GM18498 (cell line): Measurements from ENCODE around the gene PRC1.

Source experiments
- ATAC-seq: cut with Tn5 transposase; IDR thresholded peaks from one replicate; pipeline ENCODE4 v1.9.1; 2021; ENCODE audit warnings: mild to moderate bottlenecking, moderate library complexity; ENCODE audit not compliant: unreplicated experiment

The PRC1 gene

DNA sequence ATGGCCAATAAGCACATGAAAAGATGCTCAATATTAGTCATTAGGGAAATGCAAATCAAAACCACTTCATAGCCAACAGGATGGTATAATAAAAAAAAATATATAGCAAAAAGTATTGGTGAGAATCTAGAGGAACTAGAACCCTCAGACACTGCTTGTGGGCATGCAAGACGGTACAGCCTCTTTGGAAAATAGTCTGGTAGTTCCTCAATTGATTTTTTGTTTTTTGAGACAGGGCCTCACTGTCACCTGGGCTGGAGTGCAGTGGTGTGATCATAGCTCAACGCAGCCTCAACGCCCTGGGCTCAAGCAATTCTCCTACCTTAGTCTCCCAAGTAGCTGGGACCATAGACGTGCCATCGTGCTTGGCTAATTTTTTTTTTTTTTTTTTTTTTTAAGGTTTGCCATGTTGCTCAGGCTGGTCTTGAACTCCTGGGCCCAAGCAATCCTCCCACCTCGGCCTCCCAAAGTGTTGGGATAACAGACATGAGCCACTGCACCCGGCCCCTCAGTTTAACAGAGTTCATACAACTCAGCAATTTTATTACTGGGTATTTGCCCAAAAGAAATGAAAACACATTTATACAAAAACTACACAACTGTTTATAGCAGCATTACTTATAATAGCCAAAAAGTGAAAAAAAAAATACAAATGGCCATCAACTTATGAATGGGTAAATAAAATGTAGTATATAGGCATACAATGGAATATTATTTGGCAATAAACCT lies 5.1 kb downstream of the PRC1 start:
- ATAC-seq, result no peak

- no peak for ATAC-seq
Observed at GRCh38 chr15:90988296-90988695, 6.0 kb downstream of the PRC1 start.

DNA sequence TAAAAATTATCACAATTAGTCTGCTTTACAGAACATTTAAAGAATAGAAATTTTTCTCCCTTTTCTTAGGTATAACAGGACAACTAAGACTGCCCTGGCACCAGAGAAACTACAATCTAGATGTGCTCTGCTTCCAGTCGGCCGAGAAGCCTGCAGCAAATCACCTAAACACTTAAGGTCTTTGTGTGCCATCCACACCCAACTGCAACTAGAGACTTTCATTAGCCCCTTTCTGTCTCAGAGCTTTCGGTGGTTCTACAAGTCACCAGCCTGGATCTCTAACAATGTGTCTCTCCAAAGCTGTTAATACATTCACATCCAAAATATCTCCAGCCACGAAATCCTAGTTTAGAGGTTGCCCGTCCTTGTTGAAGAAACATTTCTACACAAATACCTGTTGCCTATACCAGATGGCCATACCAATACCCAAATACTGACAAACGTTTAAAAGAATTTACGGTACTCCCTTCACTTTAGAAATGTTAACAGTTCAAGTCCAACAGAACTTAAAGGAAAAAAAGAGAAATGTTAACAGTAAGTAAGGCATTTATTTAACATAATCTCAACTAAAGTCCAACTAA lies 6.7 kb downstream of the PRC1 start:
- no peak for ATAC-seq

GRCh38 chr15:90986790-90987507 lies 7.4 kb downstream of the PRC1 start:
- ATAC-seq, result peak; percentile 67

GRCh38 chr15:90982135-90982534 lies 12.2 kb downstream of the PRC1 start:
- peak; percentile 35 for ATAC-seq

GRCh38 chr15:90981681-90982080 lies 12.7 kb downstream of the PRC1 start:
- ATAC-seq, result peak; percentile 83

DNA sequence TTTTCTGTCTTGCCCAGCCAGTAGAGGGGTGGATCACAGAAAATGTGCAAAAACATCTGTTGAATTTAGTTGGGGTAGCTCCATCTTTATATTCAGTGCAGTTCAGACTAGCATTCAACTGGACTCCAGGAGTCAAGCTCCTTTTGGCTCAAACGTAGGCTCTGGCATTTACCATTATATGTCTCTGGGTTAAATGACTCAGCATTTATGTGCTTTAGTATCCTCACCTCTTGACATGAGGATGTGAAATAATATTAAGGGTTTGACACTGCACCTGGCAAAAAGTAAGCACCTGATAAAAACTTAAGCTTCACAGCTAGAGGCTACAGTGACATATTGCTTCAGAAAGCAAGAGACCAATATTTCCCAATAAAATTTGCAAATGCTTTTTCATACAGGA lies 14.8 kb downstream of the PRC1 start:
- no peak for ATAC-seq

DNA sequence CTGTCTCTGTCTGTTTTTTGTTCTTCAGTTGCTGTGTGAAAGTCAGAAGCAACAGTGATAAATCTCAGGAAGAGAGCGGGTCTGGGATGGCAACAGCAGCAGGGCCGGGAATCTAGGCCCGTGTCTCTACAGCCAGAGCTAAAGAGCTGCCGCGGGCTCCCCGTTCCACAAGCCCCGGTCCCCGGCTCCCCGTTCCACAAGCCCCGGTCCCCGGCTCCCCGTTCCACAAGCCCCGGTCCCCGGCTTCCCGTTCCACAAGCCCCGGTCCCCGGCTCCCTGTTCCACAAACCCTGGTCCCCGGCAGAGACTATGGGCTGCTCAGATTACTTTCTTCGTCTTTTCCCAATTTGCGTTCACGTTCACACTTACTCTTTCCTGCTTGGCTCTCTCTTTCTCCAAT lies 20.1 kb downstream of the PRC1 start:
- no peak for ATAC-seq

- no peak for ATAC-seq
Observed at GRCh38 chr15:90972133-90972532, 22.2 kb downstream of the PRC1 start.

DNA sequence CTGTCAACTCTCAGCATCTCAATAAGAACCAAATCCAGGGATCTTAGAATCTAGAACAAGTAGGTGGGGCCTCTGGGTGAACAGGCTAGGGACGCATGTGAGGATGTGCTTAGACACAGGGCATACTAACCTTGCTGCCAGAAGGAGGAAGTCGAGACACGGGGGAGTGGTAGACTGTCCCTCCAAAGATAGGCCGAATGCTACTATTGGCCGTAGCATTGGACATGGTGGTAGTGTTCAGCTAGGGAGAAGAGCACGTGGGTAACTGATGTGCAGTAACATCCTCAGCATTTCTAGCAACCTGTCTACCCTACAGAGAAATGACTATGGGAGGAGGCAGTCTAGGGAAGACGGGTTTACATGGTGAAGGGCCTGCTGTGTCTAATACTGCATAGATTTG lies 24.1 kb downstream of the PRC1 start:
- ATAC-seq, result no peak

DNA sequence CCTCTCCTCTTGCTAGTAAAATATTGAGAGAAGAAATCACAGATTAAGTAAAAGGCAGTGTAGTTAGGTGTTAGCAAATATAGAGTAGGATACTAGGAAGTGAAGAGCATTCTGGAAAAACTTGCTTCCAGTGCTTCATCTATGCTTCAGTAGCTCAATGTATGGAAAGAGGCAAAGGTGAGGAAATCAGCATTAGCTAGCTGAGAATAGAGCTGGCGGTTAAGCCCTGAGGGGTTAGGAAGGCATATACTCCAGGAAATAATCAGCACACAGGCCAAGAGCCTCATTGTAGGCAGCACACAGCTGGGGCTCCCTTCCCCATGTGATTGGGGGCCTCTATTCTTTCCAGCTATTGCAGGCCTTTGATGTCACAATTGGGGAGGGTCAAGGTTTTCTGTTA lies 25.9 kb downstream of the PRC1 start:
- ATAC-seq, result no peak

DNA sequence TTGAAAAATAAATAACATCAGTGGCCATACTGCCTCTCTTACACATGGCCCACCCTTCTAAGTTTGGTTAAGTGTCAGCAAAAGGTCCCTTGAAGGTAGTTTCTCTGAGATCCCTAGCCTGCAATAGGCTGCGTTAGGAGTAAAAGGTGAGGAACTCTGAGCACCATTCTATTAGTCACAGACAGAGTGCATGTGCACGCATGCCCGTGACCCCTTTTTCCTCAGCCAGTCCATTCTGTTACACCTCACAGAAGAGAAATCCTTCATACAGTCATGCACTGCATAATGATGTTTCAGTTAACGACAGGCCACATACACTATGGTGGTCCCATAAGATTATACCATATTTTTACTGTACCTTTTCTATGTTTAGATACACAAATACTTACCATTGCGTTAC lies 27.1 kb downstream of the PRC1 start:
- no peak for ATAC-seq

- no peak for ATAC-seq
Observed at GRCh38 chr15:90966262-90966661, 28.1 kb downstream of the PRC1 start.

DNA sequence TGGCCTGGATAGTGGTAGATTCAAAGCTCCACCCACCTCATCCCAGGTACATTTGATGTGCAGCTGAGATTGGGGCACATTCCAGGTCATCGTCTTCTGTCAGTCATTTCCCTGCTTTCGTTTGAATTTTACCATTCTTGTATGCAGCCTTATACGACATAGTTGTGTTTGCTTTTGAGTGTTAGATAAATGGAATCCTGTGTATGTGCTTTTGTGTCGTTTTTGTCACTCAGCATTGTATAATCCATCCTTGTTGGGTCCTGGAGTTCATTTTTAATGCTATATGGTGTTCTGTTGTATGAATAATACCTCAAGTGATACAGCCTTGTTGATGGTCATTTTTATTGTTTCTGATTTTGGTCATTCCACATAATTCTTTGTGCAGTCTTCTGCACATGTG lies 32.3 kb downstream of the PRC1 start:
- no peak for ATAC-seq

- no peak for ATAC-seq
Observed at GRCh38 chr15:90960298-90961091, 33.8 kb downstream of the PRC1 start.

- no peak for ATAC-seq
Observed at GRCh38 chr15:90959894-90960293, 34.4 kb downstream of the PRC1 start.

GRCh38 chr15:90959028-90959595 lies 35.2 kb downstream of the PRC1 start:
- ATAC-seq, result no peak

DNA sequence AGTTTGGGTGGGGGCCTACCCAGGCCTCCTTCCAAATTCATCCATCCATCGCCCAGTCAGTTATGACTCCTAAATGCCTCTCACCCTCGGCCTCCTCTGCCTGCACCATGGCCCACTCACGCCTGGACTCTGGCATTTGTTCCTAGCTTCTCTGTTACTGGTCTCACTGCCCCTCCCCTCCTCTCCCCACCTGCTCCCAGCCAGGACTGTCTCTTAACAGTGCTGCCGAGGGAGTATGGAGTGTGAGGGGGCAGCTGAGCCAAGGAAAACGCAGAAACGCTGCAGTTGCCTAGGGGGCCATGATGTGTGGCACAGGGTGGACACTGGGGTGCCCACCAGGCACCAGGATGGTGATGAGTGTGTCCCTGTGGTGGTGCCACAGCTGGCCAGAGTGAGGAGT lies 36.5 kb downstream of the PRC1 start:
- ATAC-seq, result no peak

- no peak for ATAC-seq
Observed at GRCh38 chr15:90957031-90957790, 37.1 kb downstream of the PRC1 start.

- ATAC-seq, result peak; percentile 29
Observed at GRCh38 chr15:90956274-90957030, 37.9 kb downstream of the PRC1 start.
